Small intestine (tissue), 7 donors: ENCODE data around the gene ADGRL4. TPM values are rescaled to one million over a fixed set of nuclear protein-coding genes. Genes with fewer than 3 reads are reported as not detected.
"Not testable (repeated sequence)": the region's sequence is repeated elsewhere in the genome, so short reads cannot be mapped to it uniquely, and the experiment has no call there.

Experiments
- DNase-seq, 2 donors: peaks; one replicate each; pipeline versions ENCODE4 v3.0.0 to v3.0.0-alpha.2; 2013
- FAIRE-seq: peaks from 2 replicates; lab custom pipeline; 2012; peaks lifted over from hg19 to GRCh38; lab: Jason Lieb, UNC
- H3K27ac ChIP-seq, 3 donors: one replicate each; pipeline ENCODE4 v1.5.1; 2013; ENCODE audit warnings: low read length in 2 of 3, mild to moderate bottlenecking in 2 of 3, control low read depth in 1 of 3, inconsistent platforms in 1 of 3, low read depth in 1 of 3, moderate library complexity in 1 of 3
- H3K27me3 ChIP-seq, 3 donors: one replicate each; pipeline ENCODE4 v1.6.1; 2013; ENCODE audit warnings: low read length in 3 of 3, inconsistent platforms in 1 of 3; ENCODE audit not compliant: control insufficient read depth in 3 of 3, insufficient read depth in 3 of 3
- H3K36me3 ChIP-seq, 3 donors: one replicate each; pipeline ENCODE4 v1.6.1; 2013; ENCODE audit warnings: low read length in 3 of 3, inconsistent platforms in 1 of 3, low read depth in 1 of 3, mild to moderate bottlenecking in 1 of 3, moderate library complexity in 1 of 3; ENCODE audit not compliant: control insufficient read depth in 3 of 3, insufficient read depth in 2 of 3
- H3K4me1 ChIP-seq, 3 donors: one replicate each; pipeline ENCODE4 v1.6.1; 2013; ENCODE audit warnings: low read length in 2 of 3, inconsistent platforms in 1 of 3, low read depth in 1 of 3, mild to moderate bottlenecking in 1 of 3, moderate library complexity in 1 of 3; ENCODE audit not compliant: control insufficient read depth in 3 of 3, insufficient read depth in 2 of 3
- H3K4me3 ChIP-seq, 3 donors: one replicate each; pipeline ENCODE4 v1.5.1; 2013; ENCODE audit warnings: low read length in 3 of 3, control low read depth in 1 of 3, inconsistent platforms in 1 of 3, low read depth in 1 of 3, mild to moderate bottlenecking in 1 of 3, moderate library complexity in 1 of 3
- H3K9me3 ChIP-seq, 2 donors: one replicate each; pipeline ENCODE4 v1.6.1; 2013; ENCODE audit warnings: low read depth in 1 of 2, low read length in 1 of 2; ENCODE audit not compliant: control insufficient read depth in 2 of 2, insufficient read depth in 1 of 2
- WGBS, 3 donors: extraction: QIAGEN DNeasy Blood & Tissue Kit; methylation state at CpG; one replicate each; pipeline ENCODE4 v1.1.7; 2013; 5-methylcytosine and 5-hydroxymethylcytosine counted together
- polyA plus RNA-seq, 4 donors: library from polyadenylated mRNA; stranded (reverse) in 3 of 4; unstranded in 1 of 4; fragments of 200-250 nt in 3 of 4; fragments of 120-200 nt in 1 of 4; gene quantifications; one replicate each; pipeline versions ENCODE4 v1.2.1 to v1.2.3, GENCODE V29; 2013
- donor health status: healthy with polysubstance abuse.
- donor health status: control.
- donor health status: control.
- donor health status: Bipolar disorder and iron deficiency.
- donor health status: healthy.

Gene ADGRL4
- polyA plus RNA-seq, 4 donors = 0.27 to 11.0 (median 3.2) TPM

GRCh38 chr1:78872801-78873200 is 133.7 kb downstream of the ADGRL4 start:
- not testable (repeated sequence) for H3K27ac ChIP-seq, H3K27me3 ChIP-seq, H3K4me1 ChIP-seq, H3K4me3 ChIP-seq, H3K36me3 ChIP-seq, DNase-seq, H3K9me3 ChIP-seq, FAIRE-seq
- WGBS, 3 donors = 76 to 98% (median 82%) methylated on average over 3 to 4 of the region's 4 CpGs

GRCh38 chr1:78871249-78871648 is 135.3 kb downstream of the ADGRL4 start:
- no peak for FAIRE-seq
- H3K36me3 ChIP-seq = no peaks in the 10 kb centered on the region
- H3K4me1 ChIP-seq = no peaks in the 10 kb centered on the region
- no peaks in the 10 kb centered on the region for H3K9me3 ChIP-seq
- WGBS, 3 donors = 75 to 94% (median 83%) methylated on average over 1 of the region's 1 CpG
- H3K27me3 ChIP-seq = no peaks in the 10 kb centered on the region
- no peak for DNase-seq
- H3K27ac ChIP-seq = no peak overlapping the region
- no peak overlapping the region for H3K4me3 ChIP-seq

- WGBS, 3 donors = 71 to 83% (median 82%) methylated on average over 2 of the region's 2 CpGs
- Histone ChIP-seq H3K36me3 (no peaks in the 10 kb centered on the region), H3K27ac (no peak overlapping the region), H3K4me3 (no peak overlapping the region), H3K4me1 (no peaks in the 10 kb centered on the region), H3K9me3 (no peaks in the 10 kb centered on the region), H3K27me3 (no peaks in the 10 kb centered on the region)
- DNase-seq = no peak
- FAIRE-seq = no peak
Measured at GRCh38 chr1:78869136-78869535, 137.4 kb downstream of the ADGRL4 start.

GRCh38 chr1:78864175-78864574 is 142.4 kb downstream of the ADGRL4 start:
- no peaks in the 10 kb centered on the region for H3K36me3 ChIP-seq
- no peak for FAIRE-seq
- H3K4me1 ChIP-seq = no peaks in the 10 kb centered on the region
- H3K9me3 ChIP-seq = no peaks in the 10 kb centered on the region
- 94 to 97% (median 96%) methylated on average over 2 of the region's 2 CpGs for WGBS, 3 donors
- DNase-seq = no peak
- no peak overlapping the region for H3K4me3 ChIP-seq
- H3K27ac ChIP-seq = no peak overlapping the region
- no peaks in the 10 kb centered on the region for H3K27me3 ChIP-seq

GRCh38 chr1:78856096-78856495 is 150.4 kb downstream of the ADGRL4 start:
- Histone ChIP-seq H3K9me3 (no peaks in the 10 kb centered on the region), H3K4me1 (no peaks in the 10 kb centered on the region), H3K4me3 (no peak overlapping the region), H3K27me3 (no peaks in the 10 kb centered on the region), H3K36me3 (no peaks in the 10 kb centered on the region), H3K27ac (no peak overlapping the region)
- DNase-seq (no peak), FAIRE-seq (no peak)
- 41 to 60% (median 52%) methylated on average over 2 of the region's 2 CpGs for WGBS, 3 donors

GRCh38 chr1:78855258-78855657 is 151.3 kb downstream of the ADGRL4 start:
- Histone ChIP-seq H3K27ac (no peak overlapping the region), H3K4me1 (no peaks in the 10 kb centered on the region), H3K4me3 (no peak overlapping the region), H3K9me3 (no peaks in the 10 kb centered on the region), H3K36me3 (no peaks in the 10 kb centered on the region), H3K27me3 (no peaks in the 10 kb centered on the region)
- no peak for FAIRE-seq
- no peak for DNase-seq

- Histone ChIP-seq H3K4me3 (no peak overlapping the region), H3K27ac (no peak overlapping the region), H3K4me1 (no peaks in the 10 kb centered on the region), H3K9me3 (no peaks in the 10 kb centered on the region), H3K27me3 (no peaks in the 10 kb centered on the region), H3K36me3 (no peaks in the 10 kb centered on the region)
- no peak for DNase-seq
- 79 to 86% (median 84%) methylated on average over 5 of the region's 5 CpGs for WGBS, 3 donors
- FAIRE-seq = no peak
Measured at GRCh38 chr1:78854556-78854955, 152.0 kb downstream of the ADGRL4 start.

GRCh38 chr1:78843546-78843945 is 163.0 kb downstream of the ADGRL4 start:
- no peak for DNase-seq
- H3K36me3 ChIP-seq = no peaks in the 10 kb centered on the region
- FAIRE-seq = no peak
- no peak overlapping the region for H3K27ac ChIP-seq
- H3K9me3 ChIP-seq = no peaks in the 10 kb centered on the region
- no peaks in the 10 kb centered on the region for H3K4me1 ChIP-seq
- H3K4me3 ChIP-seq = no peak overlapping the region
- WGBS, 3 donors = 78 to 79% (median 79%) methylated on average over 4 of the region's 4 CpGs
- H3K27me3 ChIP-seq = no peaks in the 10 kb centered on the region

- DNase-seq = peak in 1 of 2 donors; percentile 5
- 14 to 48% (median 26%) methylated on average over 1 of the region's 1 CpG for WGBS, 3 donors
- no peak overlapping the region for H3K4me3 ChIP-seq
- H3K27ac ChIP-seq = no peak overlapping the region
- H3K9me3 ChIP-seq = no peaks in the 10 kb centered on the region
- H3K27me3 ChIP-seq = no peaks in the 10 kb centered on the region
- H3K36me3 ChIP-seq = no peaks in the 10 kb centered on the region
- no peak for FAIRE-seq
- no peaks in the 10 kb centered on the region for H3K4me1 ChIP-seq
Measured at GRCh38 chr1:78843111-78843510, 163.4 kb downstream of the ADGRL4 start.
